ENCODE measurements around the gene PRR27. TPM values are rescaled to one million over a fixed set of nuclear protein-coding genes. Genes with fewer than 3 reads are reported as not detected.

The PRR27 gene
- total and polyA plus RNA-seq, 9 of the 15 experiments (the other 6 are each of a cell fraction or from before 2014, with no cell fraction given), result not detected

- H3K79me2 ChIP-seq (ENCODE audit: control insufficient read depth, insufficient read depth, low read length), result no peaks in the 10 kb centered on the region
- no peak for FAIRE-seq
- TF ChIP-seq, protein P1, sequence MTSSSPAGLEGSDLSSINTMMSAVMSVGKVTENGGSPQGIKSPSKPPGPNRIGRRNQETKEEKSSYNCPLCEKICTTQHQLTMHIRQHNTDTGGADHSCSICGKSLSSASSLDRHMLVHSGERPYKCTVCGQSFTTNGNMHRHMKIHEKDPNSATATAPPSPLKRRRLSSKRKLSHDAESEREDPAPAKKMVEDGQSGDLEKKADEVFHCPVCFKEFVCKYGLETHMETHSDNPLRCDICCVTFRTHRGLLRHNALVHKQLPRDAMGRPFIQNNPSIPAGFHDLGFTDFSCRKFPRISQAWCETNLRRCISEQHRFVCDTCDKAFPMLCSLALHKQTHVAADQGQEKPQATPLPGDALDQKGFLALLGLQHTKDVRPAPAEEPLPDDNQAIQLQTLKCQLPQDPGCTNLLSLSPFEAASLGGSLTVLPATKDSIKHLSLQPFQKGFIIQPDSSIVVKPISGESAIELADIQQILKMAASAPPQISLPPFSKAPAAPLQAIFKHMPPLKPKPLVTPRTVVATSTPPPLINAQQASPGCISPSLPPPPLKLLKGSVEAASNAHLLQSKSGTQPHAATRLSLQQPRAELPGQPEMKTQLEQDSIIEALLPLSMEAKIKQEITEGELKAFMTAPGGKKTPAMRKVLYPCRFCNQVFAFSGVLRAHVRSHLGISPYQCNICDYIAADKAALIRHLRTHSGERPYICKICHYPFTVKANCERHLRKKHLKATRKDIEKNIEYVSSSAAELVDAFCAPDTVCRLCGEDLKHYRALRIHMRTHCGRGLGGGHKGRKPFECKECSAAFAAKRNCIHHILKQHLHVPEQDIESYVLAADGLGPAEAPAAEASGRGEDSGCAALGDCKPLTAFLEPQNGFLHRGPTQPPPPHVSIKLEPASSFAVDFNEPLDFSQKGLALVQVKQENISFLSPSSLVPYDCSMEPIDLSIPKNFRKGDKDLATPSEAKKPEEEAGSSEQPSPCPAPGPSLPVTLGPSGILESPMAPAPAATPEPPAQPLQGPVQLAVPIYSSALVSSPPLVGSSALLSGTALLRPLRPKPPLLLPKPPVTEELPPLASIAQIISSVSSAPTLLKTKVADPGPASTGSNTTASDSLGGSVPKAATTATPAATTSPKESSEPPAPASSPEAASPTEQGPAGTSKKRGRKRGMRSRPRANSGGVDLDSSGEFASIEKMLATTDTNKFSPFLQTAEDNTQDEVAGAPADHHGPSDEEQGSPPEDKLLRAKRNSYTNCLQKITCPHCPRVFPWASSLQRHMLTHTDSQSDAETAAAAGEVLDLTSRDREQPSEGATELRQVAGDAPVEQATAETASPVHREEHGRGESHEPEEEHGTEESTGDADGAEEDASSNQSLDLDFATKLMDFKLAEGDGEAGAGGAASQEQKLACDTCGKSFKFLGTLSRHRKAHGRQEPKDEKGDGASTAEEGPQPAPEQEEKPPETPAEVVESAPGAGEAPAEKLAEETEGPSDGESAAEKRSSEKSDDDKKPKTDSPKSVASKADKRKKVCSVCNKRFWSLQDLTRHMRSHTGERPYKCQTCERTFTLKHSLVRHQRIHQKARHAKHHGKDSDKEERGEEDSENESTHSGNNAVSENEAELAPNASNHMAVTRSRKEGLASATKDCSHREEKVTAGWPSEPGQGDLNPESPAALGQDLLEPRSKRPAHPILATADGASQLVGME (CRISPR knock-in tag; IDR thresholded peaks at IDR 0.05), result no peak
- TF ChIP-seq MEF2D (tag; conservative IDR thresholded peaks at IDR 0.05; ENCODE audit: low read depth), result no peak
- no peak for TF ChIP-seq IRF2 (CRISPR knock-in tag; IDR thresholded peaks at IDR 0.05)
- TF ChIP-seq RBBP5 (IDR thresholded peaks at IDR 0.05; ENCODE audit: borderline replicate concordance, insufficient read depth, low read length, poor library complexity, severe bottlenecking), result no peak
- no peak for TF ChIP-seq PREB (CRISPR knock-in tag; IDR thresholded peaks at IDR 0.05)
- no peak for TF ChIP-seq IRF1 (CRISPR knock-in tag; IDR thresholded peaks at IDR 0.05; ENCODE audit: borderline replicate concordance)
- TF ChIP-seq FOXP1 (CRISPR knock-in tag; IDR thresholded peaks at IDR 0.05), result no peak
- no peak for TF ChIP-seq POLR3G (IDR thresholded peaks at IDR 0.05; ENCODE audit: extremely low read depth, insufficient read length, insufficient replicate concordance)
- no peak for TF ChIP-seq BHLHE40 (IDR thresholded peaks at IDR 0.05; ENCODE audit: low read length)
- no peak for TF ChIP-seq ZNF143 (CRISPR knock-in tag; IDR thresholded peaks at IDR 0.05)
- TF ChIP-seq ZNF134 (CRISPR knock-in tag; conservative IDR thresholded peaks at IDR 0.05), result no peak
- TF ChIP-seq SMARCA5 (IDR thresholded peaks at IDR 0.05), result no peak
- no peak for TF ChIP-seq GABPB1 (CRISPR knock-in tag; IDR thresholded peaks at IDR 0.05)
- TF ChIP-seq NCOR1 (IDR thresholded peaks at IDR 0.05), result no peak
- TF ChIP-seq KAT7 (CRISPR knock-in tag; IDR thresholded peaks at IDR 0.05; ENCODE audit: borderline replicate concordance), result no peak
- no peak for TF ChIP-seq RCOR1 (IDR thresholded peaks at IDR 0.05; ENCODE audit: borderline replicate concordance in 1 of 2, low read depth in 2 of 2, low read length in 2 of 2)
- TF ChIP-seq HLTF (IDR thresholded peaks at IDR 0.05), result no peak
- no peak for TF ChIP-seq ZBTB1 (CRISPR knock-in tag; IDR thresholded peaks at IDR 0.05; ENCODE audit: borderline replicate concordance, low read depth)
- in situ Hi-C loops (cut with MboI), result no loop called here
- no peaks in the 10 kb centered on the region for H3K27me3 ChIP-seq (ENCODE audit: control insufficient read depth in 2 of 2, insufficient read depth in 2 of 2, low read length in 2 of 2)
- DNase-seq (ENCODE audit: extremely low read depth in 1 of 4, low spot score in 3 of 4), result no peak
- POLR2A ChIA-PET, result no interaction called here
- H3K9me1 ChIP-seq (ENCODE audit: control insufficient read depth, insufficient read depth, low read length), result no peaks in the 10 kb centered on the region
- H2AFZ ChIP-seq (ENCODE audit: low read depth, low read length), result no peak overlapping the region
- no peak overlapping the region for H3K4me2 ChIP-seq (ENCODE audit: insufficient read depth, low read length)
- intact Hi-C loops (cut with micrococcal nuclease), result no loop called here
- no peak overlapping the region for H3K9ac ChIP-seq (ENCODE audit: insufficient read depth in 1 of 2, low read depth in 2 of 2, low read length in 2 of 2)
- no peak for ATAC-seq
- H4K20me1 ChIP-seq (replicated peaks; ENCODE audit: control insufficient read depth, insufficient read depth, low read length), result no peaks in the 10 kb centered on the region
- H3K36me3 ChIP-seq (ENCODE audit: control insufficient read depth, insufficient read depth, low read length), result no peaks in the 10 kb centered on the region
- no TSS peak for BruUV-seq (replicated peaks)
- 0% methylated on average over 2 of the region's 2 CpGs for WGBS (ENCODE audit: insufficient coverage, low coverage, missing lambda C conversion rate)
- CTCF ChIA-PET (ENCODE audit: low intra/inter-chr PET ratio), result no interaction called here
- no peaks in the 10 kb centered on the region for H3K4me1 ChIP-seq (replicated peaks in 1 of 2; ENCODE audit: control insufficient read depth in 2 of 2, insufficient read depth in 2 of 2, low read length in 2 of 2)
- H3K9me3 ChIP-seq (replicated peaks; ENCODE audit: control insufficient read depth, insufficient read depth, low read depth, low read length), result no peaks in the 10 kb centered on the region; the same call in 1 of the 2 replicates
- no peak overlapping the region for H3K27ac ChIP-seq (ENCODE audit: extremely low read depth, low read depth, low read length)
- H3K4me3 ChIP-seq, result no peak overlapping the region
These were observed 4.5 kb downstream of the PRR27 start for GRCh38 chr4:70158576-70158975.
